WTC11 (cell line): ENCODE data around the gene GPR15LG.

Experiments used
- CTCF ChIP-seq: fragments of 200-600 bp; IDR thresholded peaks from 2 replicates; pipeline ENCODE4 v1.8.0; 2022; ENCODE audit warnings: antibody characterized with exemption
- FOXJ3 ChIP-seq: sonication (generic); formaldehyde crosslinking; IDR thresholded peaks from 2 replicates; pipeline ENCODE4 v1.9.0; 2021; ENCODE audit warnings: missing genetic modification reagents, mild to moderate bottlenecking, borderline replicate concordance
- NFYB ChIP-seq: sonication (generic); formaldehyde crosslinking; conservative IDR thresholded peaks from 2 replicates; pipeline ENCODE4 v1.8.0; 2022; ENCODE audit warnings: low read depth, missing genetic modification reagents
- SP1 ChIP-seq: sonication (generic); formaldehyde crosslinking; conservative IDR thresholded peaks from 2 replicates; pipeline ENCODE4 v1.8.1; 2022; ENCODE audit warnings: missing genetic modification reagents
- TCF7 ChIP-seq: sonication (generic); formaldehyde crosslinking; IDR thresholded peaks from 2 replicates; pipeline ENCODE4 v1.8.0; 2022; ENCODE audit warnings: mild to moderate bottlenecking, low read depth, missing genetic modification reagents, moderate library complexity
- TF ChIP-seq, protein P1 (sequence below): sonication (generic); formaldehyde crosslinking; IDR thresholded peaks from 2 replicates; pipeline ENCODE4 v1.8.0; 2023; ENCODE audit warnings: missing genetic modification reagents

DNA sequence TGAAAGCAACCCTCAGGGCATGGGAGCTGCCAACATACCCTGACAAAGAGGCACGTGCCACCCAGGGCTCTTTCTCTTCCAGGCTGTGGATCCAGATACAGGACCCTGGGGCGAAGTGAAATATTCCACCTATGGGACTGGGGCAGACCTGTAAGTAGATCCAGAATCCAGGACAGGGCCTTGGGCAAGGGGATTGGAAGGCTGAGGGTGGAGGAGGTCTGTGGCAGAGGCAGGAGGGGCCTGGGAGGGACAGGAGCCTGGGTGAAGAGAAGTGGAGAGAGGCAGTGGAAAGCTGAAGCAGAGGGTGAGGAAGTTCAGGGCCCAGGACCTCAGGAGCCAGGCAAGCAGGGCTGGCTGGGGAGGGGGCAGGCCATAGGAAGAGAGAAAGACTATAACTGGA is 38.0 kb downstream of the GPR15LG start:
- TF ChIP-seq CTCF = no peak
- no peak for TF ChIP-seq SP1 (CRISPR knock-in tag)
- TF ChIP-seq, protein P1, sequence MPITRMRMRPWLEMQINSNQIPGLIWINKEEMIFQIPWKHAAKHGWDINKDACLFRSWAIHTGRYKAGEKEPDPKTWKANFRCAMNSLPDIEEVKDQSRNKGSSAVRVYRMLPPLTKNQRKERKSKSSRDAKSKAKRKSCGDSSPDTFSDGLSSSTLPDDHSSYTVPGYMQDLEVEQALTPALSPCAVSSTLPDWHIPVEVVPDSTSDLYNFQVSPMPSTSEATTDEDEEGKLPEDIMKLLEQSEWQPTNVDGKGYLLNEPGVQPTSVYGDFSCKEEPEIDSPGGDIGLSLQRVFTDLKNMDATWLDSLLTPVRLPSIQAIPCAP (CRISPR knock-in tag) = no peak
- TF ChIP-seq NFYB = no peak
- TF ChIP-seq FOXJ3 = no peak
- no peak for TF ChIP-seq TCF7 (CRISPR knock-in tag)
